RWPE2 (cell line): Measurements from ENCODE around the gene UBXN2A.
A peak's percentile ranks its signal among the peaks of the same experiment; 100 is the strongest.
"Not testable (repeated sequence)": the region's sequence is repeated elsewhere in the genome, so short reads cannot be mapped to it uniquely, and the experiment has no call there.

Experiments
- ATAC-seq: fragments of 200-7000 bp; cut with Tn5 transposase; 3 replicates; pipeline ENCODE4 v1.9.1; 2021; ENCODE audit warnings: low read depth
- DNase-seq: peaks from one replicate; pipeline ENCODE4 v3.0.0-alpha.2; 2020; ENCODE audit warnings: low spot score
- H3K27ac ChIP-seq: fragments of 450-650 bp; 2 replicates; pipeline ENCODE4 v1.5.1; 2017; ENCODE audit warnings: mild to moderate bottlenecking; ENCODE audit not compliant: poor library complexity, severe bottlenecking
- H3K27me3 ChIP-seq: fragments of 250-450 bp; sonication (Bioruptor Pico); 2 replicates; pipeline ENCODE4 v1.5.1; 2021; ENCODE audit warnings: mild to moderate bottlenecking, moderate library complexity; ENCODE audit not compliant: insufficient read depth, poor library complexity, severe bottlenecking
- H3K36me3 ChIP-seq: fragments of 250-450 bp; sonication (Bioruptor Pico); 2 replicates; pipeline ENCODE4 v1.5.1; 2020; ENCODE audit warnings: low read depth, mild to moderate bottlenecking, moderate library complexity
- H3K4me1 ChIP-seq: fragments of 250-450 bp; sonication (Bioruptor Pico); 2 replicates; pipeline ENCODE4 v1.5.1; 2021; ENCODE audit warnings: mild to moderate bottlenecking, moderate library complexity; ENCODE audit not compliant: insufficient read depth, poor library complexity, severe bottlenecking
- H3K4me3 ChIP-seq: fragments of 250-450 bp; sonication (Bioruptor Pico); 2 replicates; pipeline ENCODE4 v1.5.1; 2021; ENCODE audit warnings: mild to moderate bottlenecking, moderate library complexity; ENCODE audit not compliant: severe bottlenecking
- H3K9me3 ChIP-seq: fragments of 250-450 bp; sonication (Bioruptor Pico); 2 replicates; pipeline ENCODE4 v1.5.1; 2021; ENCODE audit warnings: mild to moderate bottlenecking, moderate library complexity; ENCODE audit not compliant: severe bottlenecking
- TF ChIP-seq, protein P1 (sequence below): fragments of 450-650 bp; IDR thresholded peaks from one replicate; pipeline ENCODE4 v1.5.1; 2017; ENCODE audit warnings: mild to moderate bottlenecking, moderate library complexity; ENCODE audit not compliant: poor library complexity, severe bottlenecking

UBXN2A gene

DNA sequence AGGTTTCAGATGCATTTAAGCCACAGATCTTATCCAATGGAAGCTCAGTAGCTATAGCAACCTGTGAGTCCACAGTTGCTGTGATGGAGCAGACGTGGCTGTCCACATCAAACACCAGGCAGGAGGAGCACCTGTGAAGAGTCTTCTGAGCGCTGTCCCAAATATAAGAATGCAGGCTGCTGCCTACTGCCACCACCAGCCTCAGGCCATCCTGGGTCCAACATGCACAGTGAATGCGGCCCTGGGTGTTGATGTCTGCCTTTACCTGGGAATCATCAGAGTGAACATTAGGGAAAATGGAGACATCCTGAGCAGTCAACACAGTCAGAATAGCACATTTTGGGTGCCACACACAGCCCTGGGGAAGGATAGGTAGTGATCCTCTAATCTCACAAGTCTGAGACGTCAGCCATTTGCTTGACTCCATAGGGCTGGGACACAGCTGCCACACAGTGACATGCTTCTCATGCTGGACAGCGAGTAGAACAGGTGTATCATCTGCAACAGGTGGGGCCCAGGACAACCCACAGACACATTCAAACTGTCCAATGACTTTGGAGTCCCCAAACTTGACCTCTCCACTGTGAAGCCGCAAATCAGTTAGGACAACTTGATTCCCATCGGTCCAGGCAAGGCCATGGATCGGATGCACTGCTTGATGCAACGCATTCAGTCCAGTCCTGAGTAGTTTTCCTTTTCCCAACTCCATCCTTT, 98.7 kb downstream of the UBXN2A start:
- TF ChIP-seq, protein P1, sequence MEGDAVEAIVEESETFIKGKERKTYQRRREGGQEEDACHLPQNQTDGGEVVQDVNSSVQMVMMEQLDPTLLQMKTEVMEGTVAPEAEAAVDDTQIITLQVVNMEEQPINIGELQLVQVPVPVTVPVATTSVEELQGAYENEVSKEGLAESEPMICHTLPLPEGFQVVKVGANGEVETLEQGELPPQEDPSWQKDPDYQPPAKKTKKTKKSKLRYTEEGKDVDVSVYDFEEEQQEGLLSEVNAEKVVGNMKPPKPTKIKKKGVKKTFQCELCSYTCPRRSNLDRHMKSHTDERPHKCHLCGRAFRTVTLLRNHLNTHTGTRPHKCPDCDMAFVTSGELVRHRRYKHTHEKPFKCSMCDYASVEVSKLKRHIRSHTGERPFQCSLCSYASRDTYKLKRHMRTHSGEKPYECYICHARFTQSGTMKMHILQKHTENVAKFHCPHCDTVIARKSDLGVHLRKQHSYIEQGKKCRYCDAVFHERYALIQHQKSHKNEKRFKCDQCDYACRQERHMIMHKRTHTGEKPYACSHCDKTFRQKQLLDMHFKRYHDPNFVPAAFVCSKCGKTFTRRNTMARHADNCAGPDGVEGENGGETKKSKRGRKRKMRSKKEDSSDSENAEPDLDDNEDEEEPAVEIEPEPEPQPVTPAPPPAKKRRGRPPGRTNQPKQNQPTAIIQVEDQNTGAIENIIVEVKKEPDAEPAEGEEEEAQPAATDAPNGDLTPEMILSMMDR, result no peak
- Histone ChIP-seq H3K4me1 (no peaks in the 10 kb centered on the region), H3K36me3 (peaks cover 48% of the 10 kb centered on the region), H3K27me3 (no peaks in the 10 kb centered on the region), H3K4me3 (no peak overlapping the region), H3K9me3 (no peaks in the 10 kb centered on the region), H3K27ac (no peak overlapping the region)
- ATAC-seq (no peak), DNase-seq (no peak)

DNA sequence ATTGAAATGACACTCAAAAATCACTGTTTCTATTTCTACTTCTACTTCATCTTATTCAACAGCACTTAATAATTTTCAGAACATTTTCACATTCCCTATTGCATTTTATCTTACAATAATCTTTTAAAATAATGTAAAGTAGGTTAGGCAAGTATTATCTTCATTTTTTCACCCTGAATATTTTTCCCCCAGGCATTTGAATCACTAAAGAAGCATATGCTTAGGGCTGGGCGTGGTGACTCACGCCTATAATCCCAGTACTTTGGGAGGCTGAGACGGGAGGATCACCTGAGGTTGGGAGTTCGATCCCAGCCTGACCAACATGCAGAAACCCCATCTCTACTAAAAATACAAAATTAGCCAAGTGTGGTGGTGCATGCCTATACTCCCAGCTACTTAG, 100.2 kb downstream of the UBXN2A start:
- Histone ChIP-seq H3K36me3 (peaks cover 39% of the 10 kb centered on the region), H3K4me1 (no peaks in the 10 kb centered on the region), H3K27ac (no peak overlapping the region), H3K27me3 (no peaks in the 10 kb centered on the region), H3K4me3 (no peak overlapping the region), H3K9me3 (no peaks in the 10 kb centered on the region)
- DNase-seq, result no peak
- TF ChIP-seq, protein P1, result no peak
- ATAC-seq, result no peak

- H3K36me3 ChIP-seq, result peaks cover 18% of the 10 kb centered on the region
- H3K4me3 ChIP-seq, H3K4me1 ChIP-seq, DNase-seq, H3K9me3 ChIP-seq, ATAC-seq, H3K27ac ChIP-seq, H3K27me3 ChIP-seq: not testable (repeated sequence)
Measured at GRCh38 chr2:24043133-24043532, 102.9 kb downstream of the UBXN2A start.

- Histone ChIP-seq H3K27me3 (no peaks in the 10 kb centered on the region), H3K4me1 (peaks cover 7% of the 10 kb centered on the region), H3K4me3 (peak overlapping the region; percentile 57), H3K27ac (no peak overlapping the region), H3K36me3 (no peaks in the 10 kb centered on the region), H3K9me3 (no peaks in the 10 kb centered on the region)
- TF ChIP-seq, protein P1, result no peak
- no peak for ATAC-seq
- no peak for DNase-seq
Measured at GRCh38 chr2:24045511-24046508, 105.5 kb downstream of the UBXN2A start.

GRCh38 chr2:24046599-24046929, 106.3 kb downstream of the UBXN2A start:
- H3K27me3 ChIP-seq, result no peaks in the 10 kb centered on the region
- peak overlapping the region; percentile 57 for H3K4me3 ChIP-seq
- no peaks in the 10 kb centered on the region for H3K36me3 ChIP-seq
- DNase-seq (no peak), ATAC-seq (no peak)
- peaks cover 7% of the 10 kb centered on the region for H3K4me1 ChIP-seq
- no peaks in the 10 kb centered on the region for H3K9me3 ChIP-seq
- TF ChIP-seq, protein P1, result no peak
- peak overlapping the region; percentile 27 for H3K27ac ChIP-seq
